ENCODE measurements around the gene TMEM215.

- TF ChIP-seq EZH2phosphoT487 (conservative IDR thresholded peaks at IDR 0.05; ENCODE audit: low read length) (no peak), CTCF (IDR thresholded peaks at IDR 0.05; ENCODE audit: insufficient read depth, low read length, poor library complexity, severe bottlenecking) (no peak)
Measured at GRCh38 chr9:32801530-32801929, 18.2 kb downstream of the TMEM215 start.
